G401.6 (cell line): ENCODE data around the gene SLC6A9.

Experiments
- FAIRE-seq: peaks from 2 replicates; lab custom pipeline; 2012; peaks lifted over from hg19 to GRCh38; lab: Jason Lieb, UNC

The SLC6A9 gene

GRCh38 chr1:43969746-43970466, 61.4 kb downstream of the SLC6A9 start, which contains the start of gene DPH2:
TSS of gene DPH2 (plus strand) at chr1:43970010. CDS start at chr1:43970176, 166 bp downstream.
- peak; percentile 97 for FAIRE-seq

DNA sequence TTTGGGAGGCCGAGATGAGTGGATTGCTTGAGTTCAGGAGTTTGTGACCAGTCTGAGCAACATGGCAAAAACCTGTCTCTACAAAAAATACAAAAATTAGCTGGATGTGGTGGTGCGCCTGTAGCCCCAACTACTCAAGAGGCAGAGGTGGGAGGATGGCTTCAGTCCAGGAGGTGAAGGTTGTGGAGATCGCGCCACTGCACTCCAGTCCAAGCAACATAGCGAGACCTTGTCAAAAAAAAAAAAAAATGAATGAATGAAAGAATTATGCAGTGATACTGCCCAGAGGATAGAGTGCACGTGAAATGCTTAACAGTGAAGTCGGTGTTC, 61.9 kb downstream of the SLC6A9 start:
- FAIRE-seq = no peak

GRCh38 chr1:43968348-43968948, 62.8 kb downstream of the SLC6A9 start:
- FAIRE-seq = no peak

GRCh38 chr1:43965316-43965715, 65.9 kb downstream of the SLC6A9 start:
- FAIRE-seq = no peak

GRCh38 chr1:43963890-43964289, 67.4 kb downstream of the SLC6A9 start:
- no peak for FAIRE-seq

GRCh38 chr1:43963006-43963405, 68.3 kb downstream of the SLC6A9 start:
- FAIRE-seq = no peak

DNA sequence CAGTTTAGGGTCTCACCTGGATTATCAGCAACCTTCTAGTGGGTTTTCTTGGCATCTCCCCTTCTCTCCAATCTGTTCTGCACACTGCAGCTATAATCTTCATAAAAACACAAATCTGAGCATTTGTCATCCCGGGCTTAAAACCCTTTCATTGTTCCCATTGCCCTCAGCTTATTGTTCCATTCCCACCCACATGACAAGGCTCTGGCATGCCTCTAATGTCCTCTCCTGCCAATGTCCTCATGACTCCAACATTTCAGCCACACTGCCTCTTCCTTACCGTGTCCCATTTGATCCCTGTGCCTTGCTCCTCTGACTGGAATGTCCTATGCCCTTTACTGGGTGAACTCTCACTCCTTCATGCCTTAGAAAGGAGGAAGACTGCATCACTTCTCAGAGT, 68.9 kb downstream of the SLC6A9 start:
- FAIRE-seq = no peak

- no peak for FAIRE-seq
Observed at GRCh38 chr1:43961692-43962091, 69.6 kb downstream of the SLC6A9 start.

DNA sequence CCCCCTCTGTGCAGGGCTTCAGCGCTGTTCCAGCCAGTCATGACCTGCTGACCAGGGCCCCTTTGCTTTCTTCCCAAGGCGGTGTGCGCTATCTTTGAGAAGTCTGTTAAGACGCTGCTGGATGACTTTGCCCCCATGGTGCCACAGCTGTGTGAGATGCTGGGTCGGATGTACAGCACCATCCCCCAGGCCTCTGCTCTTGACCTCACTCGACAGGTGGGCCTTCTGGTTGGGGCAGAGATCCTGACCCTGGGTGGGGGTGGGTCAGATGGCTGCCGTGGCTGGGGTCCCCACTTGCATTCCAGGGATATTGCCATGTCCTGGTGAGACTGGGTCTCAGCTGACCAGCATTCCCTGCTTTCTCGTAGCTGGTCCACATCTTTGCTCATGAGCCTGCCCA, 70.5 kb downstream of the SLC6A9 start:
- no peak for FAIRE-seq

- FAIRE-seq = no peak
Observed at GRCh38 chr1:43958351-43959255, 72.7 kb downstream of the SLC6A9 start.

DNA sequence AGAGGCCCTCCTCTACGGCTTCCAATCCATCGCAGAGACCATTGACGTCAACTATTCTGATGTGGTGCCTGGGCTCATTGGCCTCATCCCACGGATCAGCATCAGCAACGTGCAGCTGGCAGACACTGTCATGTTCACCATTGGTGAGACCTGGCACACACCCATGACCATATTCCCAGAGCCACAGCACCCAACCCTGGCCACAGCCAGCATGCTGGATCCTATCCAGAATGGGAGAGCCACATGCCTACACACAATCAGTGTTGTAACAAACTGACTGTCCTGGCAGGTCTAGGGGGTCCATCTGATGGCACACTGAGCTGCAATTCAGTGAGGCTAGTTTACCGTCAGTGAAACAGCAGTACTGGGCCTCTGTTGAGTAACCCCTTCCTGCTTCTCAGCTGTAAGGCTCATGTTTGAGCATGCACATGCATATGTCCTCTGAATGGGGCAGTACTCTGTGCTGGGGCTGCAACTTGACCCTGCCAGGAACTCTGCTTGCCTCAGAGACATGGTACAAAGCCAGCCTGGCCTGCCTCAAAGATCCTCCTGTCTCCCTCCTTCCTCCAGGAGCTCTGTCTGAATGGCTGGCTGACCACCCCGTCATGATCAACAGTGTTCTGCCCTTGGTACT, 73.7 kb downstream of the SLC6A9 start:
- FAIRE-seq = no peak

DNA sequence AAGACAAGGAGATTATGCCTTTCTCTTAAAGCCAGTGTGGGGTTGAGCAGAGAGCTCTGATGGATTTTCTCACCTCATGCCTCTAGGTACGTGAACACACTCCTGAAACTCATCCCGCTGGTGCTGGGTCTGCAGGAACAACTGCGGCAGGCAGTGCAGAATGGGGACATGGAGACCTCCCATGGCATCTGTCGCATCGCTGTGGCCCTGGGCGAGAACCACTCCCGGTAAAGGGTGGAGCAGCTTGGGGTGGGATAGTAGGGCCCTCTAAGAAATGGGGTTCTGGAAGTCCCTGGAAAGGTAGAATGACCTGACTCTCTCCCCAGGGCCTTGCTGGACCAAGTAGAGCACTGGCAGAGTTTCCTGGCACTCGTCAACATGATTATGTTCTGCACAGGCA, 75.0 kb downstream of the SLC6A9 start:
- no peak for FAIRE-seq

- no peak for FAIRE-seq
Observed at GRCh38 chr1:43954036-43954435, 77.2 kb downstream of the SLC6A9 start.

DNA sequence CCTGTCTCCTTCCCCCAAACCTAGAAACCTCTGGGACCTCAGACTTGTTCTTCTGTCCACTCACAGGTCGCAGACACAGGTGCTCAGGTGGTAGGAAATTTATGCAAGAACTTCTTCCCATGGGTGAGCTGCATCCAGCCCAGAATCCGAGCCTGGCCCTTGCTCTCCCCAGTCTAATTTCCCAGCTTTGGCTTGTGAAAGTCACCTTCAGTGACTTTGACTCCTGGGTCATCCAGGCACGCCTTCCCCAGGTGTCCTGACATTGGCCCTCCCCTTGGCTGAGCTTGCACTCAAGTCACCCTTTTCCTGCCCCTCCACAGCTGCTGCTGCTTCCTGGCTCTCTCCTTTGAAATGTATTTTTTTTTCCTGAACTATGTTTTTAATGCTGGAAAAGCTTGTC, 77.9 kb downstream of the SLC6A9 start:
- no peak for FAIRE-seq

DNA sequence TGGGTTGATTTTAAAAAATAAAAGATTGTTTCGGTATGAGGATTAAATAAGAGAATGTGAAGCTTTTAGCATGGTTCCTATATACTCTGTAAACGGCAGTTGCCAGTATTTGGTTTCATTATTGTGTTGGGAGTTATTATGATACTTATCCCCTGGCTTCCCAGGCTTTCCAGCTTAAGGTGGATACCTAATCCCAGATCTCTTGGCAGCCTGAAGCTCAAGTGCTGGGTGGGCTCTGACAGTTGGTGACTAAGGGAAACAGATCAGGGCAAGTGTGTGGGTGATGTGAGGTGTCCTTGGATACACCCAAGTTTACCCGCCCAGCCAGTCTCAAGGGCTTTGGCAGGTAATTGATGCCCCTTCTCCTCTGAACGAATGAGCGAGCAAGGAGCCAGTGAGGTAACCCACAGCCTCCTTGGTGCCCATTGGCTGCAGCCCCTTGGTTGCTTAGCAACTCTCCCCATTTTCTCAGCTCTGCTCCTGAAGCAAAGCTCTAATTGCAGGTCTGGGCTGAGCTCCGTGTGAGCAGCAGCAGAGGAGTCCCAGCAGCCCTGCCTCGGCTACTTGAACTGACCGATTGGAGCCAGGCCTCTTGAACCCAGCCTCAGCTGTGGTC, 78.4 kb downstream of the SLC6A9 start:
- no peak for FAIRE-seq

DNA sequence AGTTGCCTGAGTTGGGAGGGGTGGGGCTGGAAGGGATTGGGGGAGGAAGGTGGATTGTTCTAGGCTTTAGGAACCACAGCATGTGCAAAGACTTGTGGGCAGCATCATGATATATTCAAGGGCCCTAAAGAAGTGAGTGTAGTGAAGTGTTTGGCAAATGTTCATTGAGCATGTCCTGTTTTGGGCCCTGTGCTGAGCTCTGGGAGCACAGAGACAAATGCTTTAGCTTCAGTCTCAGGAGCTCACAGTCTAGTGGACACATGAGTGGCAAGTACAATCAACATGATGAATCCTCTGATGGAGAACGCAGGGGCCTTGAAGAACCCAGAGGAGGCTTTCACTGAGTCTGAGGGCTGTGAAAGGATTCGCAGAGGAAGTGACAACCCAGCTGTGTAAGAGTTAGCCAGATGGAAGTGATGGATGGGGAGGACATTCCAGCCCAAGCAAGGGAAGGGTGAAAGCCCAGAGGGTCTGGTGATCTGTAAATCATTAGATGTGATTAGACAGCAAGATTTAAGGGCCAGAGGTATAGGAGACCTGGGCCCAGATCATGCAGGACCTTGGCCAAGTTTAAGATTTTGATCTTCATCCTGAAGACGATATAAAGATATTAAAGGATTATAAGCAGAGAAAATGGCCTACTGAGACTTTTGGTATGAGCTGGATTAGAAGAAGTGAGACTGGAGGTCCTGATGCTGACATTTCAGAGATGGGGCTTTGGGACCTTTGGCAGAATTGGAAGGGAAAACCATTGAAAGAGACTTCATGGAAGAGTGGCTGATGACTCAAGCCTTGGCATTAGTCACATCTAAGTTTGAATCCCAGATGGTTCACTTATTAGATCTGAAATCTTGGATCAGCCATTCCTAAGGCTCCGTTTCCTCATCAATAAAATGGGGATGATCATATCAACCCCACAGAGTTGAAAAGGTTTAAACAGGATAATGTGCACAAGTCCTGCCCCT, 80.0 kb downstream of the SLC6A9 start:
- no peak for FAIRE-seq

- FAIRE-seq = no peak
Observed at GRCh38 chr1:43949678-43950077, 81.6 kb downstream of the SLC6A9 start.

- FAIRE-seq = no peak
Observed at GRCh38 chr1:43947874-43948437, 83.3 kb downstream of the SLC6A9 start.

GRCh38 chr1:43947061-43947873, 84.0 kb downstream of the SLC6A9 start:
- FAIRE-seq = no peak
